ENCODE results near the gene UIMC1.
"Not testable (repeated sequence)": the region's sequence is repeated elsewhere in the genome, so short reads cannot be mapped to it uniquely, and the experiment has no call there.

The UIMC1 gene

GRCh38 chr5:176881816-176882566 is 124.6 kb downstream of the UIMC1 start:
- DNase-seq: no peak

GRCh38 chr5:176881021-176881749 is 125.4 kb downstream of the UIMC1 start:
- DNase-seq: no peak

- no peak for DNase-seq
These were observed 126.1 kb downstream of the UIMC1 start for GRCh38 chr5:176880366-176881020.

- no peak for DNase-seq
These were observed 126.8 kb downstream of the UIMC1 start for GRCh38 chr5:176879663-176880361.

- no peak for DNase-seq
These were observed 127.5 kb downstream of the UIMC1 start for GRCh38 chr5:176878906-176879662.

GRCh38 chr5:176878463-176878862 is 128.1 kb downstream of the UIMC1 start:
- no peak for DNase-seq

- DNase-seq: no peak
These were observed 128.7 kb downstream of the UIMC1 start for GRCh38 chr5:176877793-176878331.

- DNase-seq: no peak
These were observed 129.8 kb downstream of the UIMC1 start for GRCh38 chr5:176876506-176877431.

- no peak for DNase-seq
These were observed 130.6 kb downstream of the UIMC1 start for GRCh38 chr5:176875783-176876505.

- DNase-seq: no peak
These were observed 131.5 kb downstream of the UIMC1 start for GRCh38 chr5:176875014-176875550.

GRCh38 chr5:176874198-176874780 is 132.3 kb downstream of the UIMC1 start:
- DNase-seq: no peak

- DNase-seq: no peak
These were observed 132.9 kb downstream of the UIMC1 start for GRCh38 chr5:176873541-176874172.

GRCh38 chr5:176873011-176873410 is 133.6 kb downstream of the UIMC1 start:
- not testable (repeated sequence) for DNase-seq

- not testable (repeated sequence) for DNase-seq
These were observed 134.0 kb downstream of the UIMC1 start for GRCh38 chr5:176872586-176872985.

GRCh38 chr5:176870644-176871043 is 135.9 kb downstream of the UIMC1 start:
- DNase-seq: not testable (repeated sequence)

- peak in 1 of 2 experiments; percentile 29 for DNase-seq
These were observed 136.4 kb downstream of the UIMC1 start for GRCh38 chr5:176870110-176870591.

GRCh38 chr5:176869501-176870109 is 137.0 kb downstream of the UIMC1 start:
- no peak for DNase-seq

- DNase-seq: no peak
These were observed 137.8 kb downstream of the UIMC1 start for GRCh38 chr5:176868731-176869130.

Measured in NCI-H526 (cell line).